Liver (tissue), 3 donors: ENCODE data around the gene TMUB1.

Experiments
- EGR1 ChIP-seq, 2 donors: IDR thresholded peaks; 2 replicates each; pipeline ENCODE4 v1.6.1; 2016 to 2018; ENCODE audit warnings: antibody characterized with exemption in 2 of 2, low read depth in 2 of 2
- GABPA ChIP-seq, 2 donors: IDR thresholded peaks in 1 of 2; conservative IDR thresholded peaks in 1 of 2; 2 replicates each; pipeline ENCODE4 v1.6.1; 2016; ENCODE audit warnings: antibody characterized with exemption in 2 of 2, mild to moderate bottlenecking in 1 of 2, moderate library complexity in 1 of 2
- JUND ChIP-seq, 2 donors: IDR thresholded peaks; 2 replicates each; pipeline ENCODE4 v1.6.1; 2016; ENCODE audit warnings: antibody characterized with exemption in 2 of 2
- MAX ChIP-seq: IDR thresholded peaks from 2 replicates; pipeline ENCODE4 v1.6.1; 2016; ENCODE audit warnings: antibody characterized with exemption
- RAD21 ChIP-seq, 2 donors: IDR thresholded peaks; 2 replicates each; pipeline ENCODE4 v1.6.1; 2016; ENCODE audit warnings: antibody characterized with exemption in 2 of 2, mild to moderate bottlenecking in 2 of 2
- SP1 ChIP-seq: IDR thresholded peaks from 2 replicates; pipeline ENCODE4 v1.6.1; 2018; ENCODE audit warnings: antibody characterized with exemption, mild to moderate bottlenecking
- TAF1 ChIP-seq: conservative IDR thresholded peaks from 2 replicates; pipeline ENCODE4 v1.6.1; 2016; ENCODE audit warnings: antibody characterized with exemption, mild to moderate bottlenecking
- TF ChIP-seq, protein P1 (sequence below): fragments of 150-350 bp; IDR thresholded peaks from 2 replicates; pipeline ENCODE4 v1.5.1; 2017; ENCODE audit warnings: improper control_type of control experiment, low read depth, low read length; ENCODE audit not compliant: missing input control
- TF ChIP-seq, protein P2 (sequence below): IDR thresholded peaks from 2 replicates; pipeline ENCODE4 v1.6.1; 2016; ENCODE audit warnings: antibody characterized with exemption
- TF ChIP-seq, protein P3 (sequence below): IDR thresholded peaks from 2 replicates; pipeline ENCODE4 v1.6.1; 2016; ENCODE audit warnings: antibody characterized with exemption, mild to moderate bottlenecking
- donor health status: healthy.
- donor health status: healthy.

- TF ChIP-seq, protein P1, sequence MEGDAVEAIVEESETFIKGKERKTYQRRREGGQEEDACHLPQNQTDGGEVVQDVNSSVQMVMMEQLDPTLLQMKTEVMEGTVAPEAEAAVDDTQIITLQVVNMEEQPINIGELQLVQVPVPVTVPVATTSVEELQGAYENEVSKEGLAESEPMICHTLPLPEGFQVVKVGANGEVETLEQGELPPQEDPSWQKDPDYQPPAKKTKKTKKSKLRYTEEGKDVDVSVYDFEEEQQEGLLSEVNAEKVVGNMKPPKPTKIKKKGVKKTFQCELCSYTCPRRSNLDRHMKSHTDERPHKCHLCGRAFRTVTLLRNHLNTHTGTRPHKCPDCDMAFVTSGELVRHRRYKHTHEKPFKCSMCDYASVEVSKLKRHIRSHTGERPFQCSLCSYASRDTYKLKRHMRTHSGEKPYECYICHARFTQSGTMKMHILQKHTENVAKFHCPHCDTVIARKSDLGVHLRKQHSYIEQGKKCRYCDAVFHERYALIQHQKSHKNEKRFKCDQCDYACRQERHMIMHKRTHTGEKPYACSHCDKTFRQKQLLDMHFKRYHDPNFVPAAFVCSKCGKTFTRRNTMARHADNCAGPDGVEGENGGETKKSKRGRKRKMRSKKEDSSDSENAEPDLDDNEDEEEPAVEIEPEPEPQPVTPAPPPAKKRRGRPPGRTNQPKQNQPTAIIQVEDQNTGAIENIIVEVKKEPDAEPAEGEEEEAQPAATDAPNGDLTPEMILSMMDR, result no peak
- TF ChIP-seq GABPA (IDR thresholded peaks at IDR 0.05 in 1 of 2, conservative IDR thresholded peaks at IDR 0.05 in 1 of 2) (no peak), TAF1 (no peak), EGR1 (IDR thresholded peaks at IDR 0.05; ENCODE audit: low read depth in 2 of 2) (no peak), SP1 (no peak), JUND (IDR thresholded peaks at IDR 0.05) (no peak), RAD21 (IDR thresholded peaks at IDR 0.05) (no peak), MAX (no peak)
- TF ChIP-seq, protein P2, sequence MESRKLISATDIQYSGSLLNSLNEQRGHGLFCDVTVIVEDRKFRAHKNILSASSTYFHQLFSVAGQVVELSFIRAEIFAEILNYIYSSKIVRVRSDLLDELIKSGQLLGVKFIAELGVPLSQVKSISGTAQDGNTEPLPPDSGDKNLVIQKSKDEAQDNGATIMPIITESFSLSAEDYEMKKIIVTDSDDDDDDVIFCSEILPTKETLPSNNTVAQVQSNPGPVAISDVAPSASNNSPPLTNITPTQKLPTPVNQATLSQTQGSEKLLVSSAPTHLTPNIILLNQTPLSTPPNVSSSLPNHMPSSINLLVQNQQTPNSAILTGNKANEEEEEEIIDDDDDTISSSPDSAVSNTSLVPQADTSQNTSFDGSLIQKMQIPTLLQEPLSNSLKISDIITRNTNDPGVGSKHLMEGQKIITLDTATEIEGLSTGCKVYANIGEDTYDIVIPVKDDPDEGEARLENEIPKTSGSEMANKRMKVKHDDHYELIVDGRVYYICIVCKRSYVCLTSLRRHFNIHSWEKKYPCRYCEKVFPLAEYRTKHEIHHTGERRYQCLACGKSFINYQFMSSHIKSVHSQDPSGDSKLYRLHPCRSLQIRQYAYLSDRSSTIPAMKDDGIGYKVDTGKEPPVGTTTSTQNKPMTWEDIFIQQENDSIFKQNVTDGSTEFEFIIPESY, result no peak
- TF ChIP-seq, protein P3, sequence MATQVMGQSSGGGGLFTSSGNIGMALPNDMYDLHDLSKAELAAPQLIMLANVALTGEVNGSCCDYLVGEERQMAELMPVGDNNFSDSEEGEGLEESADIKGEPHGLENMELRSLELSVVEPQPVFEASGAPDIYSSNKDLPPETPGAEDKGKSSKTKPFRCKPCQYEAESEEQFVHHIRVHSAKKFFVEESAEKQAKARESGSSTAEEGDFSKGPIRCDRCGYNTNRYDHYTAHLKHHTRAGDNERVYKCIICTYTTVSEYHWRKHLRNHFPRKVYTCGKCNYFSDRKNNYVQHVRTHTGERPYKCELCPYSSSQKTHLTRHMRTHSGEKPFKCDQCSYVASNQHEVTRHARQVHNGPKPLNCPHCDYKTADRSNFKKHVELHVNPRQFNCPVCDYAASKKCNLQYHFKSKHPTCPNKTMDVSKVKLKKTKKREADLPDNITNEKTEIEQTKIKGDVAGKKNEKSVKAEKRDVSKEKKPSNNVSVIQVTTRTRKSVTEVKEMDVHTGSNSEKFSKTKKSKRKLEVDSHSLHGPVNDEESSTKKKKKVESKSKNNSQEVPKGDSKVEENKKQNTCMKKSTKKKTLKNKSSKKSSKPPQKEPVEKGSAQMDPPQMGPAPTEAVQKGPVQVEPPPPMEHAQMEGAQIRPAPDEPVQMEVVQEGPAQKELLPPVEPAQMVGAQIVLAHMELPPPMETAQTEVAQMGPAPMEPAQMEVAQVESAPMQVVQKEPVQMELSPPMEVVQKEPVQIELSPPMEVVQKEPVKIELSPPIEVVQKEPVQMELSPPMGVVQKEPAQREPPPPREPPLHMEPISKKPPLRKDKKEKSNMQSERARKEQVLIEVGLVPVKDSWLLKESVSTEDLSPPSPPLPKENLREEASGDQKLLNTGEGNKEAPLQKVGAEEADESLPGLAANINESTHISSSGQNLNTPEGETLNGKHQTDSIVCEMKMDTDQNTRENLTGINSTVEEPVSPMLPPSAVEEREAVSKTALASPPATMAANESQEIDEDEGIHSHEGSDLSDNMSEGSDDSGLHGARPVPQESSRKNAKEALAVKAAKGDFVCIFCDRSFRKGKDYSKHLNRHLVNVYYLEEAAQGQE, result no peak
These were observed 35.1 kb upstream of the TMUB1 start for GRCh38 chr7:151118108-151119054.
